Fibroblast of lung (primary cell): Measurements from ENCODE around the gene CSNK1G2.

Source experiments
- CTCF ChIP-seq, 2 donors: IDR thresholded peaks in 1 of 2; conservative IDR thresholded peaks in 1 of 2; 1 replicate in 1 of 2; 2 replicates in 1 of 2; pipeline ENCODE4 v1.5.1; 2011 to 2012; ENCODE audit warnings: low read length in 2 of 2, control low read depth in 1 of 2, inconsistent platforms in 1 of 2, low read depth in 1 of 2, mild to moderate bottlenecking in 1 of 2
- EZH2 ChIP-seq: IDR thresholded peaks from 2 replicates; pipeline ENCODE4 v1.5.1; 2012; ENCODE audit warnings: low read length, control low read depth, mild to moderate bottlenecking; ENCODE audit errors: missing control alignments

- TF ChIP-seq CTCF (conservative IDR thresholded peaks at IDR 0.05 in 1 of 2, IDR thresholded peaks at IDR 0.05 in 1 of 2; ENCODE audit: low read depth in 1 of 2, low read length in 2 of 2) (no peak), EZH2 (no peak)
These were observed 13.6 kb downstream of the CSNK1G2 start for GRCh38 chr19:1954532-1954933.
